Measurements from ENCODE around the gene EIF3B. TPM values are rescaled to one million over a fixed set of nuclear protein-coding genes. Genes with fewer than 3 reads are reported as not detected.
"Not testable (repeated sequence)": the region's sequence is repeated elsewhere in the genome, so short reads cannot be mapped to it uniquely, and the experiment has no call there.

Gene EIF3B
- total RNA-seq, 1 donor from 2014 or later, result 120 TPM

GRCh38 chr7:2315787-2316186 is 38.8 kb upstream of the EIF3B start:
- Histone ChIP-seq H3K9me3 (ENCODE audit: control insufficient read depth in 3 of 3, low read length in 3 of 3) (no peaks in the 10 kb centered on the region), H3K4me3 (ENCODE audit: low read length in 3 of 3) (no peak overlapping the region), H3K27ac (ENCODE audit: low read depth, low read length) (no peak overlapping the region), H3K36me3 (ENCODE audit: control insufficient read depth in 3 of 3, insufficient read depth in 3 of 3, low read length in 3 of 3) (no peaks in the 10 kb centered on the region), H3K9ac (ENCODE audit: low read depth in 1 of 3, low read length in 3 of 3) (no peak overlapping the region), H3K4me1 (ENCODE audit: control insufficient read depth in 3 of 3, insufficient read depth in 3 of 3, low read length in 3 of 3) (peaks cover 5 to 17% (median 8%) of the 10 kb centered on the region in 3 donors), H3K27me3 (ENCODE audit: control insufficient read depth in 3 of 3, insufficient read depth in 3 of 3, low read length in 3 of 3) (peaks cover 0 to 5% (median 3%) of the 10 kb centered on the region in 3 donors)

DNA sequence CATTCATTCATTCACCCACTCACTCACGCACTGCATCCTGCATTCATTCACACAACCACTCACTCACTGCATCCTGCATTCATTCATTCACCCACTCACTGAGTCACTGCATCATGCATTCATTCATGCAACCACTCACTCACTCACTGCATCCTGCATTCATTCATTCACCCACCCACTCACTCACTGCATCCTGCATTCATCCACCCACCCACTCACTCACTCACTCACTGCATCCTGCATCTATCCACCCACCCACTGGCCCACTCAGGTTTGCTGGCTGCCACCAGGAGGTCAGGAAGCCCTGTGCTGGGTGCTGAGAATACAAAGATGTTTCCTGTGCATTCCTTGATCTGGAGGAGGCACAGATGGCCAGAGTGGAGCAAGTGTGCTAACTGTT is 38.0 kb upstream of the EIF3B start:
- Histone ChIP-seq H3K27ac (ENCODE audit: low read depth, low read length) (no peak overlapping the region), H3K36me3 (ENCODE audit: control insufficient read depth in 3 of 3, insufficient read depth in 3 of 3, low read length in 3 of 3) (no peaks in the 10 kb centered on the region), H3K4me3 (ENCODE audit: low read length in 3 of 3) (no peak overlapping the region), H3K4me1 (ENCODE audit: control insufficient read depth in 3 of 3, insufficient read depth in 3 of 3, low read length in 3 of 3) (peaks cover 5 to 17% (median 8%) of the 10 kb centered on the region in 3 donors), H3K9me3 (ENCODE audit: control insufficient read depth in 3 of 3, low read length in 3 of 3) (no peaks in the 10 kb centered on the region), H3K27me3 (ENCODE audit: control insufficient read depth in 3 of 3, insufficient read depth in 3 of 3, low read length in 3 of 3) (peaks cover 0 to 5% (median 3%) of the 10 kb centered on the region in 3 donors), H3K9ac (ENCODE audit: low read depth in 1 of 3, low read length in 3 of 3) (no peak overlapping the region)

DNA sequence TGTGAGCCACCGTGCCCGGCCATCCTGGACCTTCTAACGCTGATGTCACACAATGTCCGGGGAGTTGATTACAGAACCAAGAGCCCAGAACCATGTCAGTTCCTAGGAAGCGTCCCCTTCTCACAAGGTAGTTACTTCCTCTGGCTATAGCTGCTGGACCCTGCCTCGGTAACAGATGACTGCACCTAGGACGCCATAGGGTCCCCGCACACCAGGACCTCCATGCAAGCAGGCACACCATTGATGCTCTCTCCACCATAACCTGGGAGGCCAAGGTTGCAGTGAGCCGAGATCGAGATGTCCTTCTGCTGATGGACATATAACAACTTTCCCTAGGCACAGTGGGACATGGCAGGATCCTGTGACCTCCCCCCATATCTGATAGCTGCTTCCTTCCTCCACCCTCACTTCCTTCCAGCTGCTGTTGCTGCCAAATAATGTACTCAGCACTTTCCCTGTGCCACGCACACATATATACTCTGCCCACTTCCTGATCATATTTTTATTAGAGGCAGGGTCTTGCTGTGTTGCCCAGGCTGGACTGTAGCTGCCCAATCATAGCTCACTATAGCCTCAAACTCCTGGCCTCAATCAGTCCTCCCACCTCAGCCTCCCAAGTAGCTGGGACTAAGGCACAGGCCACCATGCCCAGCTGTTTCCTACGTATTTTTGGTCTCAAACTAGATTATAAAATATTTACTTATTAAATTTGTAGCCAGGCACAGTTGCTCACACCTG is 36.9 kb upstream of the EIF3B start:
- Histone ChIP-seq H3K27me3 (ENCODE audit: control insufficient read depth in 3 of 3, insufficient read depth in 3 of 3, low read length in 3 of 3) (peaks cover 0 to 7% (median 3%) of the 10 kb centered on the region in 3 donors), H3K27ac (ENCODE audit: low read depth, low read length) (no peak overlapping the region), H3K9ac (ENCODE audit: low read depth in 1 of 3, low read length in 3 of 3) (no peak overlapping the region), H3K4me3 (ENCODE audit: low read length in 3 of 3) (no peak overlapping the region), H3K9me3 (ENCODE audit: control insufficient read depth in 3 of 3, low read length in 3 of 3) (no peaks in the 10 kb centered on the region), H3K4me1 (ENCODE audit: control insufficient read depth in 3 of 3, insufficient read depth in 3 of 3, low read length in 3 of 3) (peaks cover 5 to 12% (median 8%) of the 10 kb centered on the region in 3 donors), H3K36me3 (ENCODE audit: control insufficient read depth in 3 of 3, insufficient read depth in 3 of 3, low read length in 3 of 3) (no peaks in the 10 kb centered on the region)

DNA sequence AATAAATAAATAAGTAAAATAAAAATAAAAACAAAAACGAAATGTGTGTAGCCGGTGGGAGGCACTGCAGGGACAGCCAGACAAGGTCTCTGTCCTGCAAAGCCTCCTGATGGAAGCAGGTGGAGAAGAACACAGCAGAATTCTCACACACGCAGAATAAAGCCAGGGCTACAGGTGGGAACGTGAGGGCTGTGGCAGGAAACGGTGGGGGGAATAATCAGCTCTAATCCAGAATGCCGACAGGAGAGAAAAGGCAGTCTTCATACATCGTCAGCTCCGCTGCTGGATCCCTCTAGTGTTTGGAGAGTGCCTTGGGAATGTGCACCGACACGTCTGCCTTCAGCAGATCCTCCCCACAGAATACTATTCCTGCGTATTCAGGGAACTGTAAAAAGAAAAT is 33.6 kb upstream of the EIF3B start:
- H3K4me1 ChIP-seq (ENCODE audit: control insufficient read depth in 3 of 3, insufficient read depth in 3 of 3, low read length in 3 of 3), result no peaks in the 10 kb centered on the region
- H3K27me3 ChIP-seq (ENCODE audit: control insufficient read depth in 3 of 3, insufficient read depth in 3 of 3, low read length in 3 of 3), result peaks cover 0 to 7% (median 3%) of the 10 kb centered on the region in 3 donors
- no peaks in the 10 kb centered on the region for H3K36me3 ChIP-seq (ENCODE audit: control insufficient read depth in 3 of 3, insufficient read depth in 3 of 3, low read length in 3 of 3)
- H3K9me3 ChIP-seq (ENCODE audit: control insufficient read depth in 3 of 3, low read length in 3 of 3), result no peaks in the 10 kb centered on the region
- no peak overlapping the region for H3K4me3 ChIP-seq (ENCODE audit: low read length in 3 of 3)
- H3K27ac ChIP-seq (ENCODE audit: low read depth, low read length), result no peak overlapping the region
- no peak overlapping the region for H3K9ac ChIP-seq (ENCODE audit: low read depth in 1 of 3, low read length in 3 of 3)

DNA sequence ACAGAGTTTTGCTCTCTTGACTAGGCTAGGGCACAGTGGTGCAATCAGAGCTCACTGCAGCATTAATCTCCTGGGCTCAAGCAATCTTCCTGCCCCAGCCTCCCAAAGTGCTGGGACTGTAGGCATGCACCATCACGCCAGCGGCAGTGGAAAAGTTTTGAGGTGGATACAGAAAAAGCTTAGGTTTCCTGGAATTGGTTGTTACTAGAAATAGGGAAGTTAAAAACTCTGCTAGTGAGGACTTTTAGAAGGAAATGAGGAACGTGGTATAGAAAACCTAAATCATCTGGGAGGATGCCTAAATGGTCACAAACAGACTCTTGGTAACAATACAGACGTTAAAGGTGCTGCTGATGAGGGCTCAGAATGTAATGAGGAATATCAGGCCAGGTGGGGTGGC is 29.5 kb upstream of the EIF3B start:
- H3K9ac ChIP-seq (ENCODE audit: low read depth in 1 of 3, low read length in 3 of 3), result no peak overlapping the region
- H3K9me3 ChIP-seq (ENCODE audit: control insufficient read depth in 3 of 3, low read length in 3 of 3), result no peaks in the 10 kb centered on the region
- peaks cover 0 to 2% (median 0%) of the 10 kb centered on the region in 3 donors for H3K27me3 ChIP-seq (ENCODE audit: control insufficient read depth in 3 of 3, insufficient read depth in 3 of 3, low read length in 3 of 3)
- no peak overlapping the region for H3K27ac ChIP-seq (ENCODE audit: low read depth, low read length)
- no peak overlapping the region for H3K4me3 ChIP-seq (ENCODE audit: low read length in 3 of 3)
- no peaks in the 10 kb centered on the region for H3K36me3 ChIP-seq (ENCODE audit: control insufficient read depth in 3 of 3, insufficient read depth in 3 of 3, low read length in 3 of 3)
- H3K4me1 ChIP-seq (ENCODE audit: control insufficient read depth in 3 of 3, insufficient read depth in 3 of 3, low read length in 3 of 3), result no peaks in the 10 kb centered on the region

DNA sequence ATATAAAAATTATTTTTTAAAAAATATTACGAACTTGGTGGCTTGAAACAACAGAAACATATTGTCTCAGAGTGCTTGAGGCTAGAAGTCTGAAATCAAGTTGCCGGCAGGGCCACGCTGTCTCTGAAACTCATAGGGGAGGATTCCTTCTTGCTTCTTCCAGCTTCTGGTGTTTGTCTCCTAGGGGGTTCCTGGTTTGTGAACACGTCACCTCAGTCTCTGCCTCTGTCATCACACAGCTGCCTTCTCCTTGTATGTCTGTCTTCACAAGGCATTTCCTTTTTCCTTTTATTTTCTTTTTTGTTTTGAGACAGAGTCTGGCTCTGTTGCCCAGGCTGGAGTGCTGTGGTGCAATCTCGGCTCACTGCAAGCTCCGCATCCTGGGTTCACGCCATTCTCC is 27.7 kb upstream of the EIF3B start:
- Histone ChIP-seq H3K4me1 (ENCODE audit: control insufficient read depth in 3 of 3, insufficient read depth in 3 of 3, low read length in 3 of 3) (no peaks in the 10 kb centered on the region), H3K9ac (ENCODE audit: low read depth in 1 of 3, low read length in 3 of 3) (no peak overlapping the region), H3K9me3 (ENCODE audit: control insufficient read depth in 3 of 3, low read length in 3 of 3) (no peaks in the 10 kb centered on the region), H3K27me3 (ENCODE audit: control insufficient read depth in 3 of 3, insufficient read depth in 3 of 3, low read length in 3 of 3) (peaks cover 0 to 2% (median 0%) of the 10 kb centered on the region in 3 donors), H3K27ac (ENCODE audit: low read depth, low read length) (no peak overlapping the region), H3K36me3 (ENCODE audit: control insufficient read depth in 3 of 3, insufficient read depth in 3 of 3, low read length in 3 of 3) (no peaks in the 10 kb centered on the region), H3K4me3 (ENCODE audit: low read length in 3 of 3) (no peak overlapping the region)

DNA sequence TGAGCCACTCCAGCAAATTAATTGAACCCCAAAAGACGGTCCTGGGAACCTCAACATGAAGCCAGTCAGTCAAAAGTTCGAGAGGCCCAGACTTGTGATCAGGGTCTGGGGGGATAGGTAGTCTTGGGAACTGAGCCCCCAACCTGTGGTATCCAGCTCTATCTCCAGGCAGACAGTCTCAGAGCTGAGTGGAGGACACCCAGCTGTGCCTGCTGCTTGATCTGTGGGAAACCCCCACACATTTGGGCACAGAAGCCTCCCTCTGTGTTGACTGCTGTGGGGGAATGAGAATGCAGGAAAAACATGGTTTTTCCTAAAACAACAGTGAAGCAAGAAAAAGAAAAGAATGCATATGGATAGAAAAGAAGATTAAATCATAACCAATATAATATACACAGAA is 24.1 kb upstream of the EIF3B start:
- H3K36me3 ChIP-seq (ENCODE audit: control insufficient read depth in 3 of 3, insufficient read depth in 3 of 3, low read length in 3 of 3), result no peaks in the 10 kb centered on the region
- no peak overlapping the region for H3K27ac ChIP-seq (ENCODE audit: low read depth, low read length)
- no peaks in the 10 kb centered on the region for H3K9me3 ChIP-seq (ENCODE audit: control insufficient read depth in 3 of 3, low read length in 3 of 3)
- no peak overlapping the region for H3K4me3 ChIP-seq (ENCODE audit: low read length in 3 of 3)
- H3K4me1 ChIP-seq (ENCODE audit: control insufficient read depth in 3 of 3, insufficient read depth in 3 of 3, low read length in 3 of 3), result no peaks in the 10 kb centered on the region
- no peak overlapping the region for H3K9ac ChIP-seq (ENCODE audit: low read depth in 1 of 3, low read length in 3 of 3)
- H3K27me3 ChIP-seq (ENCODE audit: control insufficient read depth in 3 of 3, insufficient read depth in 3 of 3, low read length in 3 of 3), result no peaks in the 10 kb centered on the region

- Histone ChIP-seq H3K36me3 (ENCODE audit: control insufficient read depth in 3 of 3, insufficient read depth in 3 of 3, low read length in 3 of 3) (no peaks in the 10 kb centered on the region), H3K4me1 (ENCODE audit: control insufficient read depth in 3 of 3, insufficient read depth in 3 of 3, low read length in 3 of 3) (no peaks in the 10 kb centered on the region), H3K4me3 (ENCODE audit: low read length in 3 of 3) (no peak overlapping the region), H3K9me3 (ENCODE audit: control insufficient read depth in 3 of 3, low read length in 3 of 3) (no peaks in the 10 kb centered on the region), H3K9ac (ENCODE audit: low read depth in 1 of 3, low read length in 3 of 3) (no peak overlapping the region), H3K27ac (ENCODE audit: low read depth, low read length) (no peak overlapping the region), H3K27me3 (ENCODE audit: control insufficient read depth in 3 of 3, insufficient read depth in 3 of 3, low read length in 3 of 3) (no peaks in the 10 kb centered on the region)
Measured at GRCh38 chr7:2331707-2332106, 22.9 kb upstream of the EIF3B start.

DNA sequence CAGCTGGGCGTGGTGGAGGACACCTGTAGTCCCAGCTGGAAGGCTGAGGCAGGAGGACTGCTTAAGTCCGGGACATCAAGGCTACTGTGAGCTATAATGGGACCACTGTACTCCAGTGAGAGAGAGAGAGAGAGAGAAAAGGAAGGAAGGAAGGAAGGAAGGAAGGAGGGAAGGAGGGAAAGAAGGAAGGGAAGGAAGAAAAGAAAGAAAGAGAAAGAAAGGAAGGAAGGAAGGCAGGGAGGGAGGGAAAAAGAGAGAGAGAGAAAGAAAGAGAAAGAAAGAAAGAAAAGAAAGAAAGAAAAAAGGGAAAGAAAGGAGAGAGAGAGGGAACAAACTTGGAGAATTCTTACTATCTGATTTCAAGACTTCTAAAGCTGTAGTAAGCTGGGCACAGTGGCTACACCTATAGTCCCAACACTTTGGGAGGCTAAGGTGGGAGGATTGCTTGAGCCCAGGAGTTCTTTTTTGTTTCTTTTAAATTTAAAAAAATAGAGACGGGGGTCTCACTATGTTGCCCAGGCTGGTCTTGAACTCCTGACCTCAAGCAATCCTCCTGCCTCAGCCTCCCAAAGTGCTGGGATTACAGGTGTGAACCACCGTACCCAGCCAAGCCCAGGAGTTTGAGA is 21.9 kb upstream of the EIF3B start:
- not testable (repeated sequence) for H3K4me1 ChIP-seq (ENCODE audit: control insufficient read depth in 3 of 3, insufficient read depth in 3 of 3, low read length in 3 of 3); H3K27ac ChIP-seq (ENCODE audit: low read depth, low read length); H3K9me3 ChIP-seq (ENCODE audit: control insufficient read depth in 3 of 3, low read length in 3 of 3); H3K27me3 ChIP-seq (ENCODE audit: control insufficient read depth in 3 of 3, insufficient read depth in 3 of 3, low read length in 3 of 3); H3K4me3 ChIP-seq (ENCODE audit: low read length in 3 of 3); H3K9ac ChIP-seq (ENCODE audit: low read depth in 1 of 3, low read length in 3 of 3); H3K36me3 ChIP-seq (ENCODE audit: control insufficient read depth in 3 of 3, insufficient read depth in 3 of 3, low read length in 3 of 3)

GRCh38 chr7:2336626-2337299 is 17.9 kb upstream of the EIF3B start:
- Histone ChIP-seq H3K27me3 (ENCODE audit: control insufficient read depth in 3 of 3, insufficient read depth in 3 of 3, low read length in 3 of 3) (no peaks in the 10 kb centered on the region), H3K9me3 (ENCODE audit: control insufficient read depth in 3 of 3, low read length in 3 of 3) (no peaks in the 10 kb centered on the region), H3K36me3 (ENCODE audit: control insufficient read depth in 3 of 3, insufficient read depth in 3 of 3, low read length in 3 of 3) (no peaks in the 10 kb centered on the region), H3K4me3 (ENCODE audit: low read length in 3 of 3) (no peak overlapping the region), H3K27ac (ENCODE audit: low read depth, low read length) (no peak overlapping the region), H3K4me1 (ENCODE audit: control insufficient read depth in 3 of 3, insufficient read depth in 3 of 3, low read length in 3 of 3) (no peaks in the 10 kb centered on the region), H3K9ac (ENCODE audit: low read depth in 1 of 3, low read length in 3 of 3) (no peak overlapping the region)
